Fibroblast of lung (primary cell): ENCODE measurements around the gene ZNF441.

Source experiments
- CTCF ChIP-seq, 2 donors: IDR thresholded peaks in 1 of 2; conservative IDR thresholded peaks in 1 of 2; 1 replicate in 1 of 2; 2 replicates in 1 of 2; pipeline ENCODE4 v1.5.1; 2011 to 2012; ENCODE audit warnings: low read length in 2 of 2, control low read depth in 1 of 2, inconsistent platforms in 1 of 2, low read depth in 1 of 2, mild to moderate bottlenecking in 1 of 2
- EZH2 ChIP-seq: IDR thresholded peaks from 2 replicates; pipeline ENCODE4 v1.5.1; 2012; ENCODE audit warnings: low read length, control low read depth, mild to moderate bottlenecking; ENCODE audit errors: missing control alignments

- TF ChIP-seq CTCF (conservative IDR thresholded peaks at IDR 0.05 in 1 of 2, IDR thresholded peaks at IDR 0.05 in 1 of 2; ENCODE audit: low read depth in 1 of 2, low read length in 2 of 2): no peak
- no peak for TF ChIP-seq EZH2
These were observed 46.9 kb downstream of the ZNF441 start for GRCh38 chr19:11813703-11814028.
